UCSD-AML1 (cell line): Measurements from ENCODE around the gene CRNN.

Experiments used
- DNase-seq: peaks from one replicate; lab custom pipeline; 2025; ENCODE audit not compliant: unreplicated experiment; lab: John Stamatoyannopoulos, UW

CRNN gene

DNA sequence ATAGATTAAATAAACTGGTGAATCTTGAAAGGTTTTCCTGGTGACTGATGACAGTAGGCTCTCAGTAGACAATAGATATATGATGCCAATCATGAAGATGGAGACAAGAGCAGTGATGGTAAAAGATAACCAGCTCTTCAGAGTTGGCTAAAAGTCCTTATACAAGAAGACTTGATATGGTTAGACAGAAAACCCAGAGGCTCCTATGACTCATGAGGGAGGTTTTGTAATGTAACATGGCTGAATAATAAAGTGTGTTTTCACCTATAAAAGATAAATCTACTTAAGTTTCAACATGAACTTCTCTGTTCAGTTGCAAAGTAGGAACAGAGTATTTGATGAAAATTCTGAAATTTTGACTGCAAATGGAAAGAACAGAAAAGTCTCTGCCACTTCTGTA is 12.7 kb upstream of the CRNN start:
- no peak for DNase-seq

DNA sequence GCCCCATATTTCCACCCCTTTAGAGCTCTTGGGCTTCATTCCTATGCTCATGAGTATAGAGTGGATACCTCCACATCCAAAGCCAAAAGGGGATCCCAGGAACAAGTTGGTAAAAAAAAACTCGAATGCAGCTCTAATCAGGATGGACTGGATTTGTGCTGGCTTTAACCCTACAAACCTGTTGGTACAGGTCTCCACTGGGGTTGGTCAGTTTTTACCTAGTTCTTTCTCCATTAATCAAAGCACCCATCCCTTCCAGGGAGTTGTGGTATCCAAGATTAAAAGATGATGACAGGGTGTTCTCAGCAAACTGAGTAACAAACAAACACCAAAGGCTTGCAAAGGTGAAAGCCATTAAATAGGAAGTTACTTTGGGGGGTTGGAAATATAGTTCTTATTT is 5.9 kb upstream of the CRNN start:
- DNase-seq, result no peak

DNA sequence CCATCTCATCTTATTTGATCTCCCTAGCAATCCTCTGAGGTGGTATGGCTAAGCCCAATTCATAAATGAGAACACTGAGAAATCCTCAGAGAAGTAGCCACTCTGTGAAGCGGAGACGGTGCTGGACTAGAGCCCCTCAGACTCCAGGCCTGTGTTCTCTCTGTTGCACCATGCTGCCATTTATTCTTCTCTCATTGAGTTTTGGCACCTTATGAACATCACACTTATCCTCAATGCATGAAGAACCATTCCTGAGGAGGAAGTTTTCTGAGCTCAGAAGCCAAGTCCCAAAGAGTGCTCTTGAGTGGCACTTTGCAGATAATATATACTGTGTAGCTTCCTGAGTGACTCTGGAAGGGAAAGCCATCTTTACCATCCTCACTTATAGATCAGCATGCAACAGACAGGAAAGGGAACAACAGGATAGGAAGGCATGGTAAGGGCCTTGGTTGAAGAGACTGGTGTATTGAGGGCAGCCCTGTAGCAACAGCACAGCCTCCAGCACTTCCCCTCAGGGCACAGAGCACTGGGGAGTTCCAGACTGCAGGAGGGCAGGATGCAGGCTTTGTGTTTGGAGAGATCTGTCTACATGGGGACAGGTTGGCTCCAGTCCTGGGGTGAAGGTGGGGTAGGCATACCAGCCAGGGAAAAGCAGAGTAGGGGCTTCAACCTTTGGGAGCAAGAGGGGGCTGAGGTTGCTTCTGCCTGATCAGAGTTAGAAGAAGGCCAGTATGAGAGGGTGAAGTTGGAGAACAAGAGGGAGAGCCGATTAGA is 1.6 kb upstream of the CRNN start:
- DNase-seq, result no peak

DNA sequence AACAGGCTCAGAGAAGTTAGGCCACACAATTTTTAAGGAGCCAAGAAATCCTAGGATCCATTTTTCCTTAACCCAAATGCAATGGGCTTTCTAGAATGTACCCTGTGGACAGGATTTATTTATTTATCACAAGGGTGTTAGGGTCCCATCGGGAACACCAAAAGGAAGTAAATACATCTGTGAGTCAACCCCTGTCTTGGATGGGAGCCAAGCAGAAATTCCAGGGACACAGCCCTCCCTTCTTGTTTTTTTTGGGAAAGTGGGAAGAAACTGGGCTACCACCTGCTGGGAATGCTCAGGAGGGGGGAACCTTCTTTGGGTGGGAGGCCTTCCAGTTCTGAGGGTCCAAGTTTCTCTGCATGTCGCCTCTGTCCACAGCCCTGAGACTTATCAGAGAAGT is 1.3 kb downstream of the CRNN start:
- DNase-seq, result no peak

DNA sequence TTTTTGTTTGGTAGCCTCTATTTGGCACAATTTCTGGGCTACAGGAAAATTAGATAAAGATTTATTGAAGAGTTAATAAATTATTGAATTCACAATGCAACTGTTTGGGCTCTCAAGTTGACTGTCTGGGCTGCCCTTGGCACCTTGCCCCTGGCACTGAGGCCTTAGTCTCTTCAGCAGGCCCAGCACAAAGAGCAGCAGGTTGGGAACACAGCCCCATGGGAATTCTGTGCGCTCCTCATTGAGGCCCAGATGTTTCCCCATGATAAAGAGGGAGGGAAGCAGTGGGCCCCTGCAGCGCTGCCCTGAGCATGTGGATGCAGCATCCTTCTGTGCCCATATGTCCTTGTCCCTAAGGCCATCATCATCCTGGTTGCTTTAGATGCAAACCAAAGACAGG is 2.9 kb downstream of the CRNN start:
- no peak for DNase-seq

DNA sequence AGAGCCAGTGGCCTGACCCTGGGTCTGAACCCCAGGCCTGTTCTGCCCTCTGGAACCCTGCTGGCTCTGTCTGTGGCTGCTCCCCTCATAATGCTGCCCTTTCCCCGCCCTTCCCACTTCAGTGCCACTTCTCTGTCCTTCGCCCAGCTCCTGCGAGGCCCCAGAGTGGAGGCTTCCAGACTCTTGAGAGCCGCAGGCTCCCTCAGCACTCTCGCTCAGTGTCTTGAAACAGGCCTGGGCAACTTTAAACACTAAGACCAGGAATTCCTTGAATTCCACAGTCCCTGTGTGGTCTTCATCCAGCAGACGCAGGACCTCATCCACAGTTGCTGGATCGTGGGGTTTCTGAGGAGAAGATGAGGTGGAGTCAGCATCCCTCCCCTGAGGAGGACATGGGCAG is 3.5 kb downstream of the CRNN start:
- DNase-seq, result no peak

DNA sequence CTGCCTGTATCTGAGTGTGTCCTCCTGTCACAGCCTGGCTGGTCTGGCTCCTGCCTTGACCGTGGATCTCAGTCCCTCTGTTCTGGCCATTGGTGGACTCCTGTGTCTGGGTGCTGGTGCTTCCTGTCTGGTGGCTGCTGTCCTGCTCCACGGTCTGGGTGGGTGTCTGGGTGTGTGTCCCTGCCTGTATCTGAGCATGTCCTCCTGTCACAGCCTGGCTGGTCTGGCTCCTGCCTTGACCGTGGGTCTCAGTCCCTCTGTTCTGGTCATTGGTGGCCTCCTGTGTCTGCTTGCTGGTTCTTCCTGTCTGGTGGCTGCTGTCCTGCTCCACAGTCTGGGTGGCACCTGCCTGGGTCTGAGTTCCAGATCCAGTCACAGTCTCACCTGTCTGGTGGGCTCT is 4.0 kb downstream of the CRNN start:
- no peak for DNase-seq

DNA sequence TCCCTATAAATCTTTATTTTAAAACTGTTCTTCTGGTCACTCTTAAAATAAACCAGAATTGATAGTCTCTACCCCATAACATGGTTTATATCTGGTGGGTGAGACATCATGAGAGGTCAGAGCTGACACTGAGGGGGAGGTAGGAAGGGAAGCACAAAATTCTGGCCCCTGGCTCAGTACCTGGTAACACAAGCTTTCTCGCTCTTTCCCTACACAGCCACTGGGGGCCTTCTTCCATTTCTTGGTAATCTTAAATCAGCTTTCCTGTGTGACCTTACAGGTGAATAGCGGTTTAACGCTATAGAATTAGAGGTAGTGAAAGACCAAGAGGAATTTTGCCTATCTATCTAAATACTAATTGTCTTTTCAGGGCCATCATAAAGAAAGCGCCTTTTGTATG is 5.4 kb downstream of the CRNN start:
- no peak for DNase-seq

DNA sequence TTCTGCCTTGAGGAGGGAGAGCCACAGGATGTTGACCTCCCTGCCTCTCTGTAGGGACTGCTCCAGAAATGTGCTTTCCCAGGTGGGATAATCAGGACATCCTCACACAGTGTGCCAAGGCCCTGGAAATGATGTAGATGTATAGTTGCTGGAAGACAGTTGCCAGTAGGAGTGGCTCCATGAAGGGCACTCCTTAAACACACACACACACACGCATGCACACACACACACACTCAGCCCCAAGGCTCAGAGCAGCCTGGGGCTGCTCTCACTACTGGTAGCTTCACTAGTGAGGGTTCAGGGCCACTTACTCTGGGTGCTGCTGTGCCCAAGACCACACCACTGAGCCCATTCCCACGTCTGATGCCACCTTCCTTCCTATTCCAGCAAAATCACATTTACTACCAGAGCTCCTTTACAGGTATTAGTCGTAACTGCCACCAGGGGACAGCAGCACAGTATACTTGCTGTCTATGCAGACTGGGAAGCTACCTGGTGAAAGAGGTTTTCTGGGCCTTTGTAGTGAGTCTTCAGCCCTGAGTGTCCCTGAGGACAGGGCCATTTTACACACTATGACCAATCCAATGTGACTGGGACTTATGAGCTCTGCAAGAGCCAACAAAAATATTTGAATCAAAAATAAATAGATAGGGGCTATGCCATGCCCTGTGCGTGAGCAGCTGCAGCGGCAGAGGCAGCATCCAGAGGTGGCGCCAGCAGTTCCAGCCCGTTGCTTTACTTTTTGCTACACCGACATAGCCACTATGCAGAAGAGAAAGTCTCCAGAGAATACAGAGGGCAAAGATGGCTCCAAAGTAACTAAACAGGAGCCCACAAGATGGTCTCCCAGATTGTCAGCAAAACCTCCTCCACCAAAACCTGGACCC is 15.0 kb downstream of the CRNN start:
- no peak for DNase-seq

DNA sequence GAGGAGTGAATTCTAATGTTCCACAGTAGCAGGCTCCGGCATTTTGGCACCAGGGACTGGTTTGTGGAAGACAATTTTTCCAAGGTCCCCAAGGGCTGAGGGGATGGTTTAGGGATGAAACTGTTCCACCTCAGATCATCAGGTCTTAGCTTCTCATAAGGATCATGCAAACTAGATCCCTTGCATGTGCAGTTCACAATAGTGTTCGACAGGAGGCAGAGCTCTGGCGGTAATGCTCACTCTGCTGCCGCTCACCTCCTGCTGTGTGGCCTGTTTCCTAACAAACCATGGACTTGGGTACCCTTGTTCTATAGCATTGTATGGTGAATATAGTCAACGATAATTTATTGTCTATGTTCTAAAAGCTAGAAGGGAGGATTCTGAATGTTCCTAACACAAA is 16.6 kb downstream of the CRNN start:
- DNase-seq, result no peak

DNA sequence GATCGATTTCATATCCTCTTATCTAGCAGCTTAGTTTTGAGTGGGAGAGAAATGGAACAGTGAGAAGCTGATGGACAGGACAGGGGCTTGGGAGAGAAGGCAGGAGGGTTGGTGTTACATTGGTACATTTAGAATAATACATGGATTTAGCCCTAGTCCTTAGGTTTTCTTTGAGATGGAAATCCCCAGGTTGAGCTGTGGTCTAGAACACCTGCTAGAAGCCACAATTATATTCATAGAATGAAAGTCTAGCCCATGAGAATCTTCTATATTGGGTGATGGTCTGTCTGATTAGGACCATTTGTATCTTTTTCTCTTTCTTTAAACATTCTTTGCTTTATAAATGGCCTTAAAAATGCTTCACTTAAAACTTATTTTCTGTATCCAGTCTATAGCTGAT is 19.9 kb downstream of the CRNN start:
- no peak for DNase-seq

DNA sequence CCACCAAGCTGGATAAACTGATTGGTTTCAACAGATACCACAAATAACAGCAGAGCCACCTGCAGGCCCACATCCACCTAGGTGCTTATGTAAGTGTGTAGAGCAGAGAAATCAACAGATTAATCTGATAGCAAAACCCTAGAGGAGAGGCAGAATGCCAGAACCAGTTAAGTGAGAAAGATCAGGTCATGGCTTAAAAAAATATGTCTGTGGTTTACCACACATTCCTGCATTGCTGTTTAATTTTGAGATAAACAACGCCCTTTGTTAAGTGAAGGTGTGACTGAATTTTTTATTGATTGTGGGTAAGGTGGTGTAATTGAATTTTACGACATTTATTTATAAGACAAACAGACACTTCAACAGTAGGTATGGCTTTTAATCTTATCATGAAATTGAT is 21.2 kb downstream of the CRNN start:
- DNase-seq, result no peak

DNA sequence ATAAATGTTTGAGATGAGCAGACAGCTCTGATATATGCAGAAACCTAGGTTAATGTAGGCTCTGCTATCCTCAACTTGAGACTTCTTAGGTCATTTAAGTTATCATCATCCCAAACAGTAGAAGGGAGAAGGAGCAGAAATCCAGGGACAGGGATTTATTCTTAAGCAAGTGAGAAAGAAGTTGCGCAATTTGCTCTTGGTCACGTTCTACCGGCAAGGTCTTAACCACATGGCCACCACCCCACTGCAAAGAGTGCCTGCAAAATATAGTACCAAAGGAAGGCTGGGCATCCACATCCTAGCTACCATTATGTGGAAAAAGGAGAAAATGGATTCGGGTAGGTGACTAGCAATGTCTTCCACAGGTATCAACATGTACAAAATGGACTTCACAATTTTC is 25.2 kb downstream of the CRNN start:
- no peak for DNase-seq

DNA sequence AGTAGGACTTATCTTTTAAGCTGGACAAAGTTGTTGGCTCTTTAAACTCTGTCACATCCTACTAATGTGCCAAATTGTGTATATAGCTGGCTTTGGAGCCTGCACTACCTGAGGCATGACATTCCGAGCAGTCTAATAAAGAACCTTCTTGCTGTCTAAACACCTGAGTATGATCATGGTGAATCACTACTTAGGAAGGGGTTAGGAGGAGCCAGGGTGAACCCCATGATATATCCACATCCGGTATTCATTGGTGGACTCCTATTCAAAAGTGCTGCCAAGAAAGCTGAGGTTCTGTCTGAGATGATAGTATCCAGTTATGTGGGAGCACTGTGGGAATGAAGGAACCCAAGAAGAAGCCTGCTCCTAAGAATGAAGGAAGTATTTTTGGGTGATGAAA is 27.1 kb downstream of the CRNN start:
- DNase-seq, result no peak

DNA sequence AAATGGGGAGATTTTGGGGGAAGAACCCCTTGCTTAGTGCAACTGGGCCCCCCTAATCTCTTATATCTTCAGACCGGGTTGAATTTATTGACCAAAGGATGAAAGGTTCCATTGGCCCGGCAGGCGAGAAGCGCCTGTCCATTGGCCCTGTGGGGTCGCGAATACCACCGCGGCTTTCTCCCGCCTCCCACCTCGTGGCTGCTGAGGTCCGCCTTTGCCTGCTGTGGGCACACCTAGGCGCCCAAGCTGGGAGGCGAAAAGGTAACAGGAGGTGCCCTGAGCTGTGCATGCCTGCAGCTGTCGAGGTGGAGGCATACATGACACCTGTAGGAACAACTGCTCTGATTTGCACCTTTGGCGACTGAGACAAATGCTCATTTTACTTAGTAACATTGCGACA is 33.1 kb downstream of the CRNN start:
- no peak for DNase-seq

DNA sequence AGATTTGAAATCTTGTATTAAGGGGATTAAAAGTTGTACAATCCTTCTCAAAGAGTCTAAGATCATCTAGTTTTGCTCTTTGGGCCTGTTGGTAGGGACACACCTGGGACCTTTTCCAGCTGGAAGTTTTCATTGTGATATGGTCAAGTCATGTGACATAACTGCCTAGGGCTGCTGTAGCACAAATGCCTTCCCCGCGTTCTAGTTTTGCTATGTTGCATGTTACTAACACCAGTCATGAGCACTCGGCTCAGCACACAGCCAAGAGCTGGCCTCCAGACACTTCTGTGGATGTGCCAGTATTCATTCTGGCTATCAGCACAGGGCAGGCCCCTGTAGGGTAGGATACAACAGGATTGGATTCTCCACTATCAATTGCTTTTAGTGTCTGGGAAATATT is 39.6 kb downstream of the CRNN start:
- no peak for DNase-seq

DNA sequence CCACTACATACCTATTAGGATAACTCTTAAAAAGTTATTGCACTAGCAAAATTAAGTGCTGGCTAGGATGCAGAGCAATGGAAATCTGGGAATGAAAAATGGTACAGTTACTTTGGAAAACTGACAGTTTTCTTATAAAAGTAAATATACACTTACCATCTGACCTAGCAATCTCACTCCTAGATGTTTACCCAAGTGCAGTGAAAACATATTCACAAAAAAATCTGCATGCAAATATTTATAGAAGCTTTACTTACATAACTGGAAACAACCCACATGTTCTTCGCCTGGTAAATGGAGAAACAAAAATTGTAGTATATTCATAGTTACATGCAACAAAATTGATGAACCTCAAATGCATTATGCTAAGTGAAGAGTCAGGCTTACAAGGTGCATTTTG is 41.4 kb downstream of the CRNN start:
- DNase-seq, result no peak

DNA sequence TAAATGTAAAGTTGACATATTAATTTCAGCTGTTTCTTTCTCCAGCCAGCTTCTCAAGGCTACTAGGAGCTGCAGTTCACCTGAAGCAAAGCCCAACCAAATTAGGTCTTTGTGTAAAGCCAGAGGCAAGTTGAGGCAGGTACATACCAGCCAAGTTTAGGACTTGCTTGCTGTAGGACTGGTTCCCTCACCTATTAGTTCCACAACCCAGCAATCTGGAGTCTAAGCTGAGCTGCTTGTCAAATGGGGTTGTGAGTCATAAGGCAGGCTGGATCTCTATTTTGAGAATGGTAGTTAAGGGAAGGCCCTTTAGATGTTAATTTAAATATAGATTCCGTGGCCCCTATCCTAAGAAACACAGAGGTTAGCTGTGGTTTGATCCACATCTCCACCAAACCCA is 46.6 kb downstream of the CRNN start:
- no peak for DNase-seq

DNA sequence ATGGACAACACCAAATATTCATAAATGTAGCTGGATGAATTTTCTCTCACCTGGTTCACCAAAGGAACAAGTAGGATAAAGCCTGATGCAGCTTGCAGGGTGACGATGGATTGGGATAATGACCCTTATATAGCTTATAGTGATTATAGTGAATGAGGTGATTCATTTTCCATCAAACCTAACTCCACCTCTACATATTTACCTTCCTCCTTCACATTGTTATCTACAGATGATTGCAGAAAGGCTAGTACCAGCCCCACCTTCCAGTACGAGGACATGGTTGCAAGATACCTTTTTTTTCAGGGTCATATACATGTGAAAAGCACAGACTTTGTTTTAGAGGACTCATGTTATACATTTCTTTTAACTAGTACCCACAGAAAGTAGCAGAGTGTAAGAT is 54.2 kb downstream of the CRNN start, which contains the start of gene FLG2:
Gene FLG2 (minus strand): TSS at position 101 of the 400 bp plus-strand sequence. CDS start 1,122 bp downstream, outside the sequence.
- no peak for DNase-seq
